IMR-90 (cell line): ENCODE data around the gene ATP11A. TPM values are rescaled to one million over a fixed set of nuclear protein-coding genes. Genes with fewer than 3 reads are reported as not detected.

ENCODE experiments used
- ATAC-seq: fragments of 200-7000 bp; cut with Tn5 transposase; 2 replicates; pipeline ENCODE4 v1.9.1; 2020; ENCODE audit warnings: low read depth, mild to moderate bottlenecking, moderate library complexity
- BruUV-seq: library from RNA; stranded (reverse); fragments of 400-500 nt; replicated peaks from 2 replicates; lab custom pipeline; 2021; lab: Mats Ljungman, UMichigan
- CTCF ChIA-PET: fragments of 300-600 bp; formaldehyde crosslinking; extraction: SDS; loops from one replicate; lab custom pipeline; 2021; ENCODE audit warnings: antibody characterized with exemption; lab: Yijun Ruan, JAX
- POLR2A ChIA-PET: fragments of 300-600 bp; sonication (Branson Sonifier 250); formaldehyde crosslinking; loops from one replicate; lab custom pipeline; 2022; ENCODE audit warnings: antibody characterized with exemption; ENCODE audit not compliant: unreplicated experiment; lab: Charles Lee
- DNase-seq: peaks from one replicate; pipeline ENCODE4 v3.0.0; 2013
- H2AFZ ChIP-seq: replicated peaks from 2 replicates; pipeline ENCODE3; 2013; ENCODE audit warnings: low read length, mild to moderate bottlenecking; ENCODE audit not compliant: poor library complexity
- H2AK5ac ChIP-seq: 2 replicates; pipeline ENCODE4 v1.6.1; 2013; ENCODE audit warnings: low read depth, low read length, inconsistent platforms
- H2AK9ac ChIP-seq: replicated peaks from 2 replicates; pipeline ENCODE3; 2013; ENCODE audit warnings: mild to moderate bottlenecking, low read depth, low read length, moderate library complexity; ENCODE audit not compliant: poor library complexity
- H2BK120ac ChIP-seq: 2 replicates; pipeline ENCODE4 v1.6.1; 2013; ENCODE audit warnings: low read depth, low read length, inconsistent platforms
- H2BK15ac ChIP-seq: 3 replicates; pipeline ENCODE4 v1.6.1; 2013; ENCODE audit warnings: low read depth, low read length, inconsistent platforms
- H2BK20ac ChIP-seq: 2 replicates; pipeline ENCODE4 v1.6.1; 2013; ENCODE audit warnings: low read depth, mild to moderate bottlenecking, inconsistent platforms, low read length, moderate library complexity
- H2BK5ac ChIP-seq: 2 replicates; pipeline ENCODE4 v1.6.1; 2013; ENCODE audit warnings: mild to moderate bottlenecking, low read depth, low read length, inconsistent platforms; ENCODE audit not compliant: poor library complexity, severe bottlenecking
- H3K14ac ChIP-seq: replicated peaks from 2 replicates; pipeline ENCODE4 v1.6.1; 2013; ENCODE audit warnings: low read depth, low read length, inconsistent platforms
- H3K18ac ChIP-seq: 2 replicates; pipeline ENCODE4 v1.6.1; 2013; ENCODE audit warnings: low read depth, low read length, control low read depth
- H3K23ac ChIP-seq: 2 replicates; pipeline ENCODE4 v1.6.1; 2013; ENCODE audit warnings: low read depth, low read length, inconsistent platforms
- H3K27ac ChIP-seq: 2 replicates; pipeline ENCODE4 v1.5.1; 2013; ENCODE audit warnings: mild to moderate bottlenecking, control low read depth, low read length; ENCODE audit not compliant: insufficient read depth
- H3K27me3 ChIP-seq: 2 replicates; pipeline ENCODE4 v1.6.1; 2013; ENCODE audit warnings: low read length; ENCODE audit not compliant: control insufficient read depth, insufficient read depth
- H3K36me3 ChIP-seq: 2 replicates; pipeline ENCODE4 v1.6.1; 2013; ENCODE audit warnings: low read length, mixed read lengths; ENCODE audit not compliant: control insufficient read depth, insufficient read depth
- H3K4ac ChIP-seq: 2 replicates; pipeline ENCODE4 v1.6.1; 2013; ENCODE audit warnings: low read depth, low read length, inconsistent platforms
- H3K4me1 ChIP-seq: 2 replicates; pipeline ENCODE4 v1.6.1; 2013; ENCODE audit warnings: low read length, mixed read lengths; ENCODE audit not compliant: control insufficient read depth, insufficient read depth
- H3K4me2 ChIP-seq: 2 replicates; pipeline ENCODE4 v1.6.1; 2013; ENCODE audit warnings: low read depth, mild to moderate bottlenecking, control low read depth, low read length, moderate library complexity
- H3K4me3 ChIP-seq: 2 replicates; pipeline ENCODE4 v1.5.1; 2013; ENCODE audit warnings: low read depth, mild to moderate bottlenecking, control low read depth, low read length, moderate library complexity; ENCODE audit not compliant: insufficient read depth
- H3K56ac ChIP-seq: 2 replicates; pipeline ENCODE4 v1.6.1; 2013; ENCODE audit warnings: low read length, inconsistent platforms; ENCODE audit not compliant: insufficient read depth; ENCODE audit errors: extremely low read depth
- H3K79me1 ChIP-seq, 2 experiments: 2 replicates each; pipeline ENCODE4 v1.6.1; 2013; ENCODE audit warnings: low read length in 2 of 2, inconsistent platforms in 1 of 2, low read depth in 1 of 2
- H3K9ac ChIP-seq: 2 replicates; pipeline ENCODE4 v1.6.1; 2013; ENCODE audit warnings: low read depth, low read length, control low read depth
- H3K9me1 ChIP-seq: 2 replicates; pipeline ENCODE4 v1.6.1; 2013; ENCODE audit warnings: low read length, inconsistent platforms; ENCODE audit not compliant: insufficient read depth
- H3K9me3 ChIP-seq: 2 replicates; pipeline ENCODE4 v1.6.1; 2013; ENCODE audit warnings: low read length; ENCODE audit not compliant: control insufficient read depth, insufficient read depth
- H4K20me1 ChIP-seq: 2 replicates; pipeline ENCODE4 v1.6.1; 2013; ENCODE audit warnings: low read length, inconsistent platforms; ENCODE audit not compliant: insufficient read depth
- H4K5ac ChIP-seq: 2 replicates; pipeline ENCODE4 v1.6.1; 2013; ENCODE audit warnings: mild to moderate bottlenecking, low read depth, low read length, control low read depth
- H4K8ac ChIP-seq, 2 experiments: 2 replicates each; pipeline ENCODE4 v1.6.1; 2013; ENCODE audit warnings: low read depth in 2 of 2, low read length in 2 of 2, control low read depth in 1 of 2, inconsistent platforms in 1 of 2
- H4K91ac ChIP-seq: 2 replicates; pipeline ENCODE4 v1.6.1; 2013; ENCODE audit warnings: low read depth, low read length, inconsistent platforms; ENCODE audit not compliant: insufficient read depth
- CEBPB ChIP-seq: IDR thresholded peaks from 2 replicates; pipeline ENCODE4 v1.6.1; 2012; ENCODE audit warnings: low read depth, low read length, improper control_type of control experiment
- CHD1 ChIP-seq: IDR thresholded peaks from 2 replicates; pipeline ENCODE4 v1.6.1; 2012; ENCODE audit warnings: low read depth, low read length, improper control_type of control experiment
- CTCF ChIP-seq: conservative IDR thresholded peaks from 2 replicates; pipeline ENCODE4 v1.5.1; 2012; ENCODE audit warnings: mild to moderate bottlenecking, low read depth, low read length, improper control_type of control experiment
- ELK1 ChIP-seq: fragments of 150-350 bp; IDR thresholded peaks from 2 replicates; pipeline ENCODE4 v1.6.1; 2016; ENCODE audit warnings: low read depth, mild to moderate bottlenecking, low read length, moderate library complexity, borderline replicate concordance
- FOS ChIP-seq: fragments of 150-350 bp; IDR thresholded peaks from 2 replicates; pipeline ENCODE4 v1.6.1; 2016; ENCODE audit warnings: low read depth, low read length
- MAFK ChIP-seq: IDR thresholded peaks from 2 replicates; pipeline ENCODE4 v1.6.1; 2012; ENCODE audit warnings: low read depth, low read length, improper control_type of control experiment
- MAZ ChIP-seq: IDR thresholded peaks from 2 replicates; pipeline ENCODE4 v1.6.1; 2012; ENCODE audit warnings: low read depth, mild to moderate bottlenecking, low read length, improper control_type of control experiment, moderate library complexity, borderline replicate concordance
- POLR2A ChIP-seq: IDR thresholded peaks from 2 replicates; pipeline ENCODE4 v1.6.1; 2012; ENCODE audit warnings: mild to moderate bottlenecking, low read depth, low read length
- RAD21 ChIP-seq: IDR thresholded peaks from 2 replicates; pipeline ENCODE4 v1.6.1; 2012; ENCODE audit warnings: low read length, improper control_type of control experiment
- RCOR1 ChIP-seq: IDR thresholded peaks from 2 replicates; pipeline ENCODE4 v1.6.1; 2012; ENCODE audit warnings: mild to moderate bottlenecking, low read length, improper control_type of control experiment; ENCODE audit not compliant: insufficient replicate concordance
- SMC3 ChIP-seq: fragments of 150-350 bp; IDR thresholded peaks from 2 replicates; pipeline ENCODE4 v1.6.1; 2016; ENCODE audit warnings: low read depth, mild to moderate bottlenecking, antibody characterized with exemption, low read length, moderate library complexity
- WGBS, 2 experiments: methylation state at CpG; one replicate each; pipeline versions ENCODE4 v1.1.5 to v1.1.7; 2013; ENCODE audit warnings: missing lambda C conversion rate in 2 of 2; ENCODE audit not compliant: insufficient read length in 1 of 2; ENCODE audit errors: extremely low coverage in 2 of 2; 5-methylcytosine and 5-hydroxymethylcytosine counted together
- dilution Hi-C: fragments of 300-500 bp; cut with HindIII; formaldehyde crosslinking; loops from one replicate; pipeline ENCODE4 v1.14.3; 2018; ENCODE audit warnings: low sequenced_read_pairs; ENCODE audit not compliant: unreplicated experiment
- in situ Hi-C: fragments of 300-500 bp; cut with MboI; formaldehyde crosslinking; loops from 3 replicates; pipeline ENCODE4 v1.14.3; 2019; ENCODE audit warnings: low sequenced_read_pairs, inconsistent platforms, mixed read lengths
- intact Hi-C: fragments of 100-400 bp; cut with micrococcal nuclease; formaldehyde crosslinking; loops from 2 replicates; pipeline ENCODE4 v1.10.0; 2022
- polyA plus RNA-seq, 3 experiments: library from polyadenylated mRNA; depleted of rRNA; stranded (reverse); fragments of >200 nt; gene quantifications; 2 replicates each; pipeline ENCODE4 v1.2.3, GENCODE V29; 2012; ENCODE audit warnings: low replicate concordance in 1 of 3
- total RNA-seq: library from RNA; depleted of rRNA; stranded (reverse); fragments of >200 nt; gene quantifications from 2 replicates; pipeline ENCODE4 v1.2.3, GENCODE V29; 2012

Gene ATP11A
- total and polyA plus RNA-seq, 2 of the 4 experiments (the other 2 are of a cell fraction) = 8.4 to 12.0 TPM

GRCh38 chr13:112710855-112711527, 21.2 kb downstream of the ATP11A start (continued):
- TF ChIP-seq CEBPB = no peak
- TF ChIP-seq POLR2A = no peak

- Histone ChIP-seq H4K5ac (peak overlapping the region; percentile 17; the same call in 1 of the 2 replicates), H2BK5ac (peak overlapping the region; percentile 79), H2BK20ac (peak overlapping the region; percentile 74), H3K27ac (peak overlapping the region; percentile 83), H3K27me3 (no peaks in the 10 kb centered on the region), H3K4me3 (peak overlapping the region; percentile 9), H4K91ac (peak overlapping the region; percentile 93), H3K23ac (peak overlapping the region; percentile 92), H3K79me1 (peaks cover 3 to 30% of the 10 kb centered on the region in 2 experiments; a peak in 3 of 4 replicates), H2BK120ac (peak overlapping the region; percentile 94), H3K56ac (peak overlapping the region; percentile 89; the same call in 1 of the 2 replicates), H2BK15ac (peak overlapping the region; percentile 77; the same call in 1 of the 3 replicates), H2AK5ac (peak overlapping the region; percentile 92), H3K9me3 (peaks cover 5% of the 10 kb centered on the region), H3K9ac (peak overlapping the region; percentile 35), H3K4ac (peak overlapping the region; percentile 91), H3K4me2 (peak overlapping the region; percentile 45), H4K8ac (peak overlapping the region; percentile 65 to 70), H2AK9ac (peak overlapping the region; percentile 86), H2AFZ (peak overlapping the region; percentile 90), H3K9me1 (peaks cover 14% of the 10 kb centered on the region), H4K20me1 (peaks cover 12% of the 10 kb centered on the region), H3K14ac (peak overlapping the region; percentile 72), H3K18ac (peak overlapping the region; percentile 21; the same call in 1 of the 2 replicates), H3K4me1 (peaks cover 18% of the 10 kb centered on the region), H3K36me3 (no peaks in the 10 kb centered on the region)
- POLR2A ChIA-PET = interaction anchor here (0.6 kb wide), 1 partner anchor 1396 kb away, joined by 4 read pairs; no protein-coding TSS in a partner anchor
- ATAC-seq (peak; percentile 98), DNase-seq (peak; percentile 98)
- 6% methylated on average over 7 of the region's 22 CpGs; no CpG with 5 or more reads in 1 of the 2 experiments for WGBS, 2 experiments
- BruUV-seq = no TSS peak
- dilution Hi-C loops = no loop called here
- CTCF ChIA-PET = interaction anchor here (1.0 kb wide), 1 partner anchor 9 kb away, joined by 3 read pairs; no protein-coding TSS in a partner anchor
- in situ Hi-C loops = no loop called here
- intact Hi-C loops = loop anchor here (2.0 kb wide), 1 partner anchor 21 kb away; the partner anchor contains the start of gene ATP11A
- TF ChIP-seq RCOR1 = peak; percentile 96
- TF ChIP-seq FOS = peak; percentile 87
- TF ChIP-seq CTCF = no peak; the same call in 1 of the 2 replicates
- TF ChIP-seq MAFK = 0 out of 2 replicates have a peak, but pooled peaks have one; percentile 1
- TF ChIP-seq RAD21 = no peak; the same call in 1 of the 2 replicates
- peak; percentile 55; the same call in 1 of the 2 replicates for TF ChIP-seq POLR2A
- peak; percentile 65 for TF ChIP-seq CEBPB
- TF ChIP-seq CHD1 = no peak
- no peak for TF ChIP-seq SMC3
- TF ChIP-seq ELK1 = no peak
- TF ChIP-seq MAZ = peak; percentile 73; the same call in 1 of the 2 replicates
Measured at GRCh38 chr13:112711528-112712265, 21.9 kb downstream of the ATP11A start.
